ENCODE results near the gene WDSUB1. TPM values are rescaled to one million over a fixed set of nuclear protein-coding genes. Genes with fewer than 3 reads are reported as not detected.

The WDSUB1 gene
- total and polyA plus RNA-seq, 9 of the 15 experiments (the other 6 are each of a cell fraction or from before 2014, with no cell fraction given): 5.2 to 13.7 (median 9.4) TPM

DNA sequence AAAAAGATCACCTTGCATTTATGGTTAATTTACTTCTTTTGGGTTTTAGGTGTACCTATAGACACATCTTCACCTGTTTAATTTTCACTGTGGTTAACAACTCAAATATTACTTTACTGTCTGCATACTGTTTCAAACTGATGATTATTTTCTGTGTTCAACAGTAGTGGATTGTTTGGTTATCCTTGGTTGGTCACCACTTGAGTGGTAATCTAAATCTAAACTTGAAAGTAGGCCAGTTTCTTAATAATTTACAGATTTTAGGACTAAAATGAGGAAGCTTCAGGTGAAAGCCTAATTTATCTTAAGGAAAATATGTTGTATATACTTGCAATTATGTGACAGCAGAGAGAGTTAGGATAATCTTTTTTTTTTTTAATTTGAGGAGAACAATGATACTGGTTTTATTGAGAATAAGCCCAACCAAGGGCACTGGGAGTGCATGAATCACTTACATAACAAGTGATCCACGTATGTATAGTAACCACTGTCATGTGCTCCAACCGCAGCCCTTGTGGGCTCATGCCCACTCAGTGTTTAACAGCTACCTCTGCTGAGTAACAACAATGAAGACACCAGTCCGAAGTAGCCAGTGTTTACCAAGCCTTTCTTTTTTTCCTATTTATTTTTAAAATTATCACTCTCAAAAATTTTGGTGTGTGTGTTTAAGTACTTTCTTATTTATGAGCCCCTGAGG, 31.0 kb upstream of the WDSUB1 start:
- ATAC-seq (no peak), DNase-seq (ENCODE audit: extremely low read depth in 1 of 4, low spot score in 3 of 4) (no peak), FAIRE-seq (no peak)
- in situ Hi-C loops (cut with MboI): no loop called here
- CTCF ChIA-PET (ENCODE audit: low intra/inter-chr PET ratio): no interaction called here
- Histone ChIP-seq H3K27ac (ENCODE audit: extremely low read depth, low read depth, low read length) (no peak overlapping the region), H3K79me2 (ENCODE audit: control insufficient read depth, insufficient read depth, low read length) (no peaks in the 10 kb centered on the region), H3K4me2 (ENCODE audit: insufficient read depth, low read length) (no peak overlapping the region), H3K27me3 (ENCODE audit: control insufficient read depth in 2 of 2, insufficient read depth in 2 of 2, low read length in 2 of 2) (no peaks in the 10 kb centered on the region), H3K9ac (ENCODE audit: insufficient read depth in 1 of 2, low read depth in 2 of 2, low read length in 2 of 2) (no peak overlapping the region), H2AFZ (ENCODE audit: low read depth, low read length) (no peak overlapping the region), H3K9me3 (replicated peaks; ENCODE audit: control insufficient read depth, insufficient read depth, low read depth, low read length) (no peaks in the 10 kb centered on the region), H4K20me1 (replicated peaks; ENCODE audit: control insufficient read depth, insufficient read depth, low read length) (no peaks in the 10 kb centered on the region), H3K9me1 (ENCODE audit: control insufficient read depth, insufficient read depth, low read length) (no peaks in the 10 kb centered on the region), H3K36me3 (ENCODE audit: control insufficient read depth, insufficient read depth, low read length) (no peaks in the 10 kb centered on the region), H3K4me3 (no peak overlapping the region), H3K4me1 (replicated peaks in 1 of 2; ENCODE audit: control insufficient read depth in 2 of 2, insufficient read depth in 2 of 2, low read length in 2 of 2) (no peaks in the 10 kb centered on the region)
- no TSS peak for BruUV-seq (replicated peaks)
- POLR2A ChIA-PET: interaction anchor here (1.3 kb wide), 1 partner anchor 9 kb away, joined by 3 read pairs; no protein-coding TSS in a partner anchor
- intact Hi-C loops (cut with micrococcal nuclease): no loop called here
- WGBS (ENCODE audit: insufficient coverage, low coverage, missing lambda C conversion rate): 42% methylated on average over 3 of the region's 3 CpGs
- TF ChIP-seq ZNF239 (CRISPR knock-in tag; IDR thresholded peaks at IDR 0.05) (no peak), POLR2H (tag; IDR thresholded peaks at IDR 0.05; ENCODE audit: low read depth) (no peak), NFYB (IDR thresholded peaks at IDR 0.05; ENCODE audit: extremely low read depth, insufficient read length) (no peak), TAF15 (IDR thresholded peaks at IDR 0.05; ENCODE audit: low read depth, low read length) (no peak), ZNF436 (CRISPR knock-in tag; IDR thresholded peaks at IDR 0.05) (no peak), MLX (CRISPR knock-in tag; conservative IDR thresholded peaks at IDR 0.05) (no peak)

All from K562 (cell line).